ENCODE measurements around the gene METTL17.

DNA sequence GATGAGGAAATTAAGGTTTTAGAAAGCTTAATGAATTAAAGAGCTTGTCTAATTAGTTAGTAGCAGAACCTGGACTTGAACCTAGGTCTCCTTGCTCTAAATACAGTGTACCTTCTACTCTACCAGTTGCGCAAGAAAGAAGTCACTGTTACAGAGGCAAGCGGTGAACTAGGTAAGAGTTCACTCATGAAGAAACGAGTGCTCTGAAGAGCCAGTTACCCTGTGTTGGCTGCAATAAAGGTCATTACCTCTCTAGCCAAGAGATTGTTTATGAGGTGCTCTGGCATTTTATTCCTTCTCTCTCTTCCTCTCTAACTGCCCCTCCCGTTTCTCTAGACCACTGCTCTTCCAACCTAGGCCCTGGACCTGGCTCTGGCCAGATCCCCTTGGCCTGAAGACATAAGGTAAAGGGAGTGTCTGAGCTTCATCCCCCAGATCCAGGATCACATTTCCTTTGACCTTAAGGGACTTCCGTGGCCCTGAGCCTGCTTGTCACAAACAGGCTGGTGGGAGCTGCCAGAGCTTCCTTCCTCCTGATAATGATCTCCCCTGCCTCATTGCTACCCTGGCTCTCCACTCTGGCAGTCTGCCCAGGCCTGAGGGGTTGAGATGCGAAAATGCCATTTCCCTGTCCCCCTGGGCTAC lies 54.3 kb downstream of the METTL17 start:
- no peak for TF ChIP-seq SP1 (IDR thresholded peaks at IDR 0.05)
- no peak for TF ChIP-seq BHLHE40 (IDR thresholded peaks at IDR 0.05; ENCODE audit: borderline replicate concordance)
- no peak for TF ChIP-seq FOXA1 (IDR thresholded peaks at IDR 0.05)
- TF ChIP-seq SUZ12 (IDR thresholded peaks at IDR 0.05) = no peak
- TF ChIP-seq FOXM1 (IDR thresholded peaks at IDR 0.05; ENCODE audit: borderline replicate concordance) = no peak
- TF ChIP-seq FOXK2 (IDR thresholded peaks at IDR 0.05) = no peak
- TF ChIP-seq ARNT (IDR thresholded peaks at IDR 0.05) = no peak
- no peak for TF ChIP-seq TARDBP (IDR thresholded peaks at IDR 0.05)
- TF ChIP-seq ELF4 (IDR thresholded peaks at IDR 0.05) = no peak
- TF ChIP-seq NFRKB (IDR thresholded peaks at IDR 0.05) = no peak
- TF ChIP-seq L3MBTL2 (conservative IDR thresholded peaks at IDR 0.05) = no peak
- no peak for TF ChIP-seq LEF1 (IDR thresholded peaks at IDR 0.05; ENCODE audit: borderline replicate concordance)
